Stimulated activated CD8-positive, alpha-beta memory T cell treated with anti-CD3 and anti-CD28 coated beads, Interleukin-2, amount 100 ng/mL, for 48 hours (primary cell): Measurements from ENCODE around the gene ACADL.
"Not testable (repeated sequence)": the region's sequence is repeated elsewhere in the genome, so short reads cannot be mapped to it uniquely, and the experiment has no call there.

ENCODE experiments used
- DNase-seq, 2 donors: peaks; one replicate each; pipeline ENCODE4 v3.0.0-alpha.2; 2020; ENCODE audit warnings: low read depth in 2 of 2

ACADL gene

GRCh38 chr2:210203147-210203546, 22.1 kb downstream of the ACADL start:
- no peak for DNase-seq

- DNase-seq = no peak
Measured at GRCh38 chr2:210199854-210200253, 25.4 kb downstream of the ACADL start.

- DNase-seq = no peak
Measured at GRCh38 chr2:210199186-210199765, 26.0 kb downstream of the ACADL start.

- no peak for DNase-seq
Measured at GRCh38 chr2:210198326-210198725, 26.9 kb downstream of the ACADL start.

- DNase-seq = no peak
Measured at GRCh38 chr2:210197720-210198119, 27.5 kb downstream of the ACADL start.

- no peak for DNase-seq
Measured at GRCh38 chr2:210195101-210195852, 30.0 kb downstream of the ACADL start.

- no peak for DNase-seq
Measured at GRCh38 chr2:210190345-210190744, 34.9 kb downstream of the ACADL start.

- DNase-seq = no peak
Measured at GRCh38 chr2:210189452-210190138, 35.7 kb downstream of the ACADL start.

GRCh38 chr2:210188755-210189154, 36.5 kb downstream of the ACADL start:
- no peak for DNase-seq

- no peak for DNase-seq
Measured at GRCh38 chr2:210188190-210188589, 37.1 kb downstream of the ACADL start.

- DNase-seq = not testable (repeated sequence)
Measured at GRCh38 chr2:210183936-210184335, 41.3 kb downstream of the ACADL start.

GRCh38 chr2:210181606-210182088, 43.6 kb downstream of the ACADL start:
- not testable (repeated sequence) for DNase-seq

- not testable (repeated sequence) for DNase-seq
Measured at GRCh38 chr2:210181033-210181605, 44.1 kb downstream of the ACADL start.

- no peak for DNase-seq
Measured at GRCh38 chr2:210180477-210180876, 44.8 kb downstream of the ACADL start.

- DNase-seq = no peak
Measured at GRCh38 chr2:210179351-210179990, 45.8 kb downstream of the ACADL start.

GRCh38 chr2:210177769-210178168, 47.5 kb downstream of the ACADL start:
- no peak for DNase-seq

- not testable (repeated sequence) for DNase-seq
Measured at GRCh38 chr2:210177115-210177514, 48.1 kb downstream of the ACADL start.

- no peak for DNase-seq
Measured at GRCh38 chr2:210174086-210174485, 51.2 kb downstream of the ACADL start.

- DNase-seq = no peak
Measured at GRCh38 chr2:210172219-210172575, 53.0 kb downstream of the ACADL start.

GRCh38 chr2:210171309-210172218, 53.7 kb downstream of the ACADL start, which contains the start of gene KANSL1L:
KANSL1L (minus strand) TSS chr2:210171409; CDS start chr2:210154582, 16,827 bp downstream.
- peak; percentile 96 for DNase-seq
